22Rv1 (cell line): ENCODE results near the gene PLS3.

Experiments used
- H3K27ac ChIP-seq: fragments of 450-650 bp; 2 replicates; pipeline ENCODE4 v1.5.1; 2017
- ZFX ChIP-seq: fragments of 450-650 bp; IDR thresholded peaks from 2 replicates; pipeline ENCODE4 v1.6.1; 2017; ENCODE audit warnings: antibody characterized with exemption, borderline replicate concordance
- TF ChIP-seq, protein P1 (sequence below): fragments of 450-650 bp; IDR thresholded peaks from 2 replicates; pipeline ENCODE4 v1.5.1; 2017; ENCODE audit warnings: mild to moderate bottlenecking

Gene PLS3

DNA sequence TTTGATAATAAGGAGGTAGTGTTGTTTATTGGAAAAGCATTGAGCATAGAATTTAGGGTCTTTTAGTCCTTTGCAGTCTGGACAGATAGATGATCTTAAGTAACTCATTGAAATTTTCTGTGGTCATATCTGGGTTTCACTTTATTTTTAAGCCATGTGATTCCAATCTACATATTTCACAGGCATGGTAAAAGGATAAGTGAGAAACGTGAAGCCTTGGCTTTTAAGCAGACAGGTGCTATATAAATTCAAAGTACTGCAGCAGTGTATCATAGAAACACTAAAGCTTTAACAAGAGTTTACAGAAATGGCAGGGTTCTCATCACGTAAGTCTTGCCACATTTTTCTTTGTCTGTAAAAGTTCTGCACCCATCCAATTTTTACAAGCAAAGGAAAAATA, 4.9 kb downstream of the PLS3 start:
- H3K27ac ChIP-seq = no peak overlapping the region
- TF ChIP-seq, protein P1, sequence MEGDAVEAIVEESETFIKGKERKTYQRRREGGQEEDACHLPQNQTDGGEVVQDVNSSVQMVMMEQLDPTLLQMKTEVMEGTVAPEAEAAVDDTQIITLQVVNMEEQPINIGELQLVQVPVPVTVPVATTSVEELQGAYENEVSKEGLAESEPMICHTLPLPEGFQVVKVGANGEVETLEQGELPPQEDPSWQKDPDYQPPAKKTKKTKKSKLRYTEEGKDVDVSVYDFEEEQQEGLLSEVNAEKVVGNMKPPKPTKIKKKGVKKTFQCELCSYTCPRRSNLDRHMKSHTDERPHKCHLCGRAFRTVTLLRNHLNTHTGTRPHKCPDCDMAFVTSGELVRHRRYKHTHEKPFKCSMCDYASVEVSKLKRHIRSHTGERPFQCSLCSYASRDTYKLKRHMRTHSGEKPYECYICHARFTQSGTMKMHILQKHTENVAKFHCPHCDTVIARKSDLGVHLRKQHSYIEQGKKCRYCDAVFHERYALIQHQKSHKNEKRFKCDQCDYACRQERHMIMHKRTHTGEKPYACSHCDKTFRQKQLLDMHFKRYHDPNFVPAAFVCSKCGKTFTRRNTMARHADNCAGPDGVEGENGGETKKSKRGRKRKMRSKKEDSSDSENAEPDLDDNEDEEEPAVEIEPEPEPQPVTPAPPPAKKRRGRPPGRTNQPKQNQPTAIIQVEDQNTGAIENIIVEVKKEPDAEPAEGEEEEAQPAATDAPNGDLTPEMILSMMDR = no peak
- TF ChIP-seq ZFX = no peak

GRCh38 chrX:115571712-115572111, 10.7 kb downstream of the PLS3 start:
- no peak for TF ChIP-seq ZFX
- TF ChIP-seq, protein P1 = no peak
- no peak overlapping the region for H3K27ac ChIP-seq

- H3K27ac ChIP-seq = no peak overlapping the region
- no peak for TF ChIP-seq ZFX
- TF ChIP-seq, protein P1 = no peak
These were observed 12.2 kb downstream of the PLS3 start for GRCh38 chrX:115573185-115573584.

- TF ChIP-seq, protein P1 = no peak
- no peak for TF ChIP-seq ZFX
- no peak overlapping the region for H3K27ac ChIP-seq
These were observed 15.7 kb downstream of the PLS3 start for GRCh38 chrX:115576676-115577075.

DNA sequence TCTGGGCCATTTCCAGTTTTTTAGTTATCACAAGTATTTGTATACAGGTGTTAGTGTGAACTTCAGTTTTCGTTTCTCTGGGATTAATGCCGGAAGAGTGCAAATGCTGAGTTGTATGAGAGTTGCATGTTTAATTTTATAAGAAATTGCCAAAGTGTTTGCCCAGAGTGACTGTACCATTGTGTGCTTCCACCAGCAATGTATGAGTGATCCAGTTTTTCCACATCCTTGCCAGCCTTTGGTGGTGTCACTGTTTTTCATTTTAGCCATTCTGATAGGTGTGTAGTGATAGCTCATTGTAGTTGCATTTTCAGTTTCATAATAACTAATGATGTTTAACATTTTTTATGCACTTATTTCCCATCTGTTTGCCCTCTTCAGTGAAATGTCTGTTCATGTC, 18.4 kb downstream of the PLS3 start:
- TF ChIP-seq, protein P1 = no peak
- no peak for TF ChIP-seq ZFX

GRCh38 chrX:115579786-115580294, 18.9 kb downstream of the PLS3 start:
- H3K27ac ChIP-seq = no peak overlapping the region
- no peak for TF ChIP-seq ZFX
- TF ChIP-seq, protein P1 = no peak

More for the DNA sequence above, 18.4 kb downstream of the PLS3 start:
- no peak overlapping the region for H3K27ac ChIP-seq

- no peak for TF ChIP-seq ZFX
- TF ChIP-seq, protein P1 = no peak
- H3K27ac ChIP-seq = no peak overlapping the region
These were observed 21.0 kb downstream of the PLS3 start for GRCh38 chrX:115581759-115582615.
